HEK293T (cell line): ENCODE data around the gene SNAI3.

Experiments
- FOXA1 ChIP-seq: fragments of 450-650 bp; IDR thresholded peaks from 2 replicates; pipeline ENCODE4 v1.6.1; 2016; ENCODE audit warnings: mild to moderate bottlenecking
- FOXM1 ChIP-seq: fragments of 450-650 bp; IDR thresholded peaks from 2 replicates; pipeline ENCODE4 v1.6.1; 2017; ENCODE audit warnings: mild to moderate bottlenecking, borderline replicate concordance
- HDGF ChIP-seq: fragments of 450-650 bp; IDR thresholded peaks from 2 replicates; pipeline ENCODE4 v1.6.1; 2017; ENCODE audit warnings: antibody characterized with exemption, borderline replicate concordance
- L3MBTL2 ChIP-seq: fragments of 450-650 bp; conservative IDR thresholded peaks from 2 replicates; pipeline ENCODE4 v1.6.1; 2016; ENCODE audit warnings: mild to moderate bottlenecking
- SP1 ChIP-seq: fragments of 450-650 bp; IDR thresholded peaks from 2 replicates; pipeline ENCODE4 v1.6.1; 2017

- TF ChIP-seq SP1 = no peak
- no peak for TF ChIP-seq FOXA1
- TF ChIP-seq L3MBTL2 = no peak
- no peak for TF ChIP-seq HDGF
- TF ChIP-seq FOXM1 = no peak
Measured at GRCh38 chr16:88702371-88703210, 16.3 kb upstream of the SNAI3 start.
